GM19438 (cell line): ENCODE results near the gene TCERG1L.

Experiments used
- ATAC-seq: cut with Tn5 transposase; IDR thresholded peaks from one replicate; pipeline ENCODE4 v1.9.1; 2021; ENCODE audit warnings: low read depth; ENCODE audit not compliant: unreplicated experiment

Gene TCERG1L

GRCh38 chr10:131134651-131135050 is 176.9 kb downstream of the TCERG1L start:
- ATAC-seq: no peak

- ATAC-seq: no peak
Observed at GRCh38 chr10:131134001-131134576, 177.4 kb downstream of the TCERG1L start.

GRCh38 chr10:131132681-131133080 is 178.8 kb downstream of the TCERG1L start:
- no peak for ATAC-seq

GRCh38 chr10:131131726-131132591 is 179.6 kb downstream of the TCERG1L start:
- ATAC-seq: no peak

GRCh38 chr10:131130025-131130424 is 181.5 kb downstream of the TCERG1L start:
- no peak for ATAC-seq

- no peak for ATAC-seq
Observed at GRCh38 chr10:131129544-131129943, 182.0 kb downstream of the TCERG1L start.

- no peak for ATAC-seq
Observed at GRCh38 chr10:131128731-131129130, 182.8 kb downstream of the TCERG1L start.

- no peak for ATAC-seq
Observed at GRCh38 chr10:131127610-131128009, 183.9 kb downstream of the TCERG1L start.

- no peak for ATAC-seq
Observed at GRCh38 chr10:131127138-131127589, 184.4 kb downstream of the TCERG1L start.

GRCh38 chr10:131126321-131127137 is 185.0 kb downstream of the TCERG1L start:
- no peak for ATAC-seq

GRCh38 chr10:131125511-131126225 is 185.9 kb downstream of the TCERG1L start:
- ATAC-seq: no peak

GRCh38 chr10:131124945-131125344 is 186.6 kb downstream of the TCERG1L start:
- no peak for ATAC-seq

- ATAC-seq: no peak
Observed at GRCh38 chr10:131123496-131123895, 188.0 kb downstream of the TCERG1L start.

GRCh38 chr10:131121511-131122035 is 189.9 kb downstream of the TCERG1L start:
- no peak for ATAC-seq

GRCh38 chr10:131119626-131120355 is 191.7 kb downstream of the TCERG1L start:
- no peak for ATAC-seq

- ATAC-seq: no peak
Observed at GRCh38 chr10:131117416-131118212, 193.9 kb downstream of the TCERG1L start.

- ATAC-seq: no peak
Observed at GRCh38 chr10:131116991-131117375, 194.5 kb downstream of the TCERG1L start.

- ATAC-seq: no peak
Observed at GRCh38 chr10:131116216-131116990, 195.1 kb downstream of the TCERG1L start.
